HEK293 (cell line): Measurements from ENCODE around the gene HMX2.

Source experiments
- ATF2 ChIP-seq: fragments of 450-650 bp; formaldehyde crosslinking; IDR thresholded peaks from 2 replicates; pipeline ENCODE4 v1.5.1; 2016; ENCODE audit warnings: missing biosample characterization, missing genetic modification characterization, low read depth
- BCL11B ChIP-seq: fragments of 450-650 bp; formaldehyde crosslinking; IDR thresholded peaks from 2 replicates; pipeline ENCODE4 v1.5.1; 2016; ENCODE audit warnings: low read depth, missing biosample characterization, missing genetic modification characterization
- FEZF1 ChIP-seq: fragments of 450-650 bp; formaldehyde crosslinking; IDR thresholded peaks from 2 replicates; pipeline ENCODE4 v1.5.1; 2016; ENCODE audit warnings: missing biosample characterization, missing genetic modification characterization
- GLIS1 ChIP-seq: fragments of 450-650 bp; formaldehyde crosslinking; IDR thresholded peaks from 2 replicates; pipeline ENCODE4 v1.5.1; 2016; ENCODE audit warnings: missing biosample characterization, missing genetic modification characterization
- HIC1 ChIP-seq: fragments of 450-650 bp; formaldehyde crosslinking; IDR thresholded peaks from 2 replicates; pipeline ENCODE4 v1.5.1; 2016; ENCODE audit warnings: missing biosample characterization, missing genetic modification characterization
- KLF1 ChIP-seq: fragments of 450-650 bp; formaldehyde crosslinking; IDR thresholded peaks from 2 replicates; pipeline ENCODE4 v1.5.1; 2016; ENCODE audit warnings: missing biosample characterization, missing genetic modification characterization
- KLF10 ChIP-seq: fragments of 450-650 bp; IDR thresholded peaks from 2 replicates; pipeline ENCODE4 v1.5.1; 2018; ENCODE audit warnings: missing biosample characterization, mild to moderate bottlenecking, missing genetic modification characterization
- SALL2 ChIP-seq: fragments of 450-650 bp; formaldehyde crosslinking; IDR thresholded peaks from 2 replicates; pipeline ENCODE4 v1.5.0; 2017; ENCODE audit warnings: missing biosample characterization, mild to moderate bottlenecking, missing genetic modification characterization, borderline replicate concordance
- SP7 ChIP-seq: fragments of 450-650 bp; formaldehyde crosslinking; IDR thresholded peaks from 2 replicates; pipeline ENCODE4 v1.5.1; 2016; ENCODE audit warnings: missing biosample characterization, missing genetic modification characterization
- TSHZ1 ChIP-seq: fragments of 450-650 bp; formaldehyde crosslinking; IDR thresholded peaks from 2 replicates; pipeline ENCODE4 v1.5.1; 2016; ENCODE audit warnings: missing biosample characterization, missing genetic modification characterization, borderline replicate concordance
- ZBTB21 ChIP-seq: fragments of 450-650 bp; formaldehyde crosslinking; IDR thresholded peaks from 2 replicates; pipeline ENCODE4 v1.5.1; 2017; ENCODE audit warnings: missing biosample characterization, missing genetic modification characterization
- ZBTB7A ChIP-seq: fragments of 450-650 bp; formaldehyde crosslinking; IDR thresholded peaks from 2 replicates; pipeline ENCODE4 v1.5.1; 2016; ENCODE audit warnings: low read depth, missing biosample characterization, missing genetic modification characterization
- ZFHX2 ChIP-seq: fragments of 450-650 bp; formaldehyde crosslinking; conservative IDR thresholded peaks from 2 replicates; pipeline ENCODE4 v1.5.1; 2016; ENCODE audit warnings: missing biosample characterization, missing genetic modification characterization
- ZFP3 ChIP-seq: fragments of 450-650 bp; formaldehyde crosslinking; IDR thresholded peaks from 2 replicates; pipeline ENCODE4 v1.5.1; 2016; ENCODE audit warnings: low read depth, missing biosample characterization, missing genetic modification characterization
- ZNF239 ChIP-seq: fragments of 450-650 bp; formaldehyde crosslinking; IDR thresholded peaks from 2 replicates; pipeline ENCODE4 v1.5.1; 2016; ENCODE audit warnings: missing biosample characterization, missing genetic modification characterization
- ZNF302 ChIP-seq: fragments of 450-650 bp; formaldehyde crosslinking; IDR thresholded peaks from 2 replicates; pipeline ENCODE4 v1.5.1; 2016; ENCODE audit warnings: missing biosample characterization, missing genetic modification characterization, low read depth
- ZNF324 ChIP-seq: fragments of 450-650 bp; formaldehyde crosslinking; IDR thresholded peaks from 2 replicates; pipeline ENCODE4 v1.5.1; 2016; ENCODE audit warnings: missing biosample characterization, missing genetic modification characterization
- ZNF354C ChIP-seq: fragments of 450-650 bp; formaldehyde crosslinking; IDR thresholded peaks from 2 replicates; pipeline ENCODE4 v1.5.1; 2016; ENCODE audit warnings: missing biosample characterization, missing genetic modification characterization, low read depth, borderline replicate concordance
- ZNF366 ChIP-seq: fragments of 450-650 bp; formaldehyde crosslinking; conservative IDR thresholded peaks from 2 replicates; pipeline ENCODE4 v1.5.1; 2016; ENCODE audit warnings: missing biosample characterization, missing genetic modification characterization
- ZNF426 ChIP-seq: fragments of 450-650 bp; formaldehyde crosslinking; IDR thresholded peaks from 2 replicates; pipeline ENCODE4 v1.5.1; 2017; ENCODE audit warnings: missing biosample characterization, missing genetic modification characterization, mild to moderate bottlenecking, inconsistent platforms, moderate library complexity
- ZNF433 ChIP-seq: fragments of 450-650 bp; formaldehyde crosslinking; IDR thresholded peaks from 2 replicates; pipeline ENCODE4 v1.5.1; 2016; ENCODE audit warnings: missing biosample characterization, missing genetic modification characterization, low read depth
- ZNF473 ChIP-seq: fragments of 450-650 bp; formaldehyde crosslinking; IDR thresholded peaks from 2 replicates; pipeline ENCODE4 v1.5.1; 2017; ENCODE audit warnings: missing biosample characterization, missing genetic modification characterization
- ZNF529 ChIP-seq: fragments of 450-650 bp; formaldehyde crosslinking; IDR thresholded peaks from 2 replicates; pipeline ENCODE4 v1.5.1; 2017; ENCODE audit warnings: missing genetic modification characterization, missing biosample characterization; ENCODE audit not compliant: insufficient replicate concordance
- ZNF571 ChIP-seq: fragments of 450-650 bp; formaldehyde crosslinking; IDR thresholded peaks from 2 replicates; pipeline ENCODE4 v1.5.0; 2017; ENCODE audit warnings: missing biosample characterization, missing genetic modification characterization
- ZNF623 ChIP-seq: fragments of 450-650 bp; formaldehyde crosslinking; IDR thresholded peaks from 2 replicates; pipeline ENCODE4 v1.5.1; 2016; ENCODE audit warnings: missing biosample characterization, missing genetic modification characterization
- ZNF677 ChIP-seq: fragments of 450-650 bp; IDR thresholded peaks from 2 replicates; pipeline ENCODE4 v1.5.0; 2018; ENCODE audit warnings: missing biosample characterization, mild to moderate bottlenecking, missing genetic modification characterization, moderate library complexity
- ZNF76 ChIP-seq: fragments of 450-650 bp; formaldehyde crosslinking; IDR thresholded peaks from 2 replicates; pipeline ENCODE4; 2016; ENCODE audit warnings: low read depth, missing biosample characterization, missing genetic modification characterization, borderline replicate concordance
- ZSCAN16 ChIP-seq: fragments of 450-650 bp; formaldehyde crosslinking; IDR thresholded peaks from 2 replicates; pipeline ENCODE4 v1.5.1; 2016; ENCODE audit warnings: missing biosample characterization, missing genetic modification characterization
- ZSCAN23 ChIP-seq: fragments of 450-650 bp; formaldehyde crosslinking; IDR thresholded peaks from 2 replicates; pipeline ENCODE4 v1.5.1; 2016; ENCODE audit warnings: missing biosample characterization, missing genetic modification characterization
- ZXDB ChIP-seq: fragments of 450-650 bp; formaldehyde crosslinking; IDR thresholded peaks from 2 replicates; pipeline ENCODE4 v1.5.1; 2016; ENCODE audit warnings: missing biosample characterization, missing genetic modification characterization
- TF ChIP-seq, protein P1 (sequence below): fragments of 450-650 bp; formaldehyde crosslinking; IDR thresholded peaks from 2 replicates; pipeline ENCODE4 v1.5.1; 2016; ENCODE audit warnings: missing biosample characterization, missing genetic modification characterization
- TF ChIP-seq, protein P2 (sequence below): fragments of 450-650 bp; formaldehyde crosslinking; IDR thresholded peaks from 2 replicates; pipeline ENCODE4 v1.5.1; 2016; ENCODE audit warnings: missing biosample characterization, missing genetic modification characterization

The HMX2 gene

GRCh38 chr10:123134915-123135414, 13.0 kb upstream of the HMX2 start (continued):
- TF ChIP-seq, protein P1, sequence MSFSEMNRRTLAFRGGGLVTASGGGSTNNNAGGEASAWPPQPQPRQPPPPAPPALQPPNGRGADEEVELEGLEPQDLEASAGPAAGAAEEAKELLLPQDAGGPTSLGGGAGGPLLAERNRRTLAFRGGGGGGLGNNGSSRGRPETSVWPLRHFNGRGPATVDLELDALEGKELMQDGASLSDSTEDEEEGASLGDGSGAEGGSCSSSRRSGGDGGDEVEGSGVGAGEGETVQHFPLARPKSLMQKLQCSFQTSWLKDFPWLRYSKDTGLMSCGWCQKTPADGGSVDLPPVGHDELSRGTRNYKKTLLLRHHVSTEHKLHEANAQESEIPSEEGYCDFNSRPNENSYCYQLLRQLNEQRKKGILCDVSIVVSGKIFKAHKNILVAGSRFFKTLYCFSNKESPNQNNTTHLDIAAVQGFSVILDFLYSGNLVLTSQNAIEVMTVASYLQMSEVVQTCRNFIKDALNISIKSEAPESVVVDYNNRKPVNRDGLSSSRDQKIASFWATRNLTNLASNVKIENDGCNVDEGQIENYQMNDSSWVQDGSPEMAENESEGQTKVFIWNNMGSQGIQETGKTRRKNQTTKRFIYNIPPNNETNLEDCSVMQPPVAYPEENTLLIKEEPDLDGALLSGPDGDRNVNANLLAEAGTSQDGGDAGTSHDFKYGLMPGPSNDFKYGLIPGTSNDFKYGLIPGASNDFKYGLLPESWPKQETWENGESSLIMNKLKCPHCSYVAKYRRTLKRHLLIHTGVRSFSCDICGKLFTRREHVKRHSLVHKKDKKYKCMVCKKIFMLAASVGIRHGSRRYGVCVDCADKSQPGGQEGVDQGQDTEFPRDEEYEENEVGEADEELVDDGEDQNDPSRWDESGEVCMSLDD (tag by site-specific recombination) = peak; percentile 56; the same call in 1 of the 2 replicates
- TF ChIP-seq KLF1 (tag by site-specific recombination) = peak; percentile 43; the same call in 1 of the 2 replicates
- TF ChIP-seq ZBTB7A (tag by site-specific recombination) = no peak
- TF ChIP-seq ZNF426 (tag by site-specific recombination) = no peak
- TF ChIP-seq ZNF473 (tag by site-specific recombination) = no peak
- TF ChIP-seq ZNF239 (tag by site-specific recombination) = no peak
- no peak for TF ChIP-seq ZSCAN23
- no peak for TF ChIP-seq ZNF433 (tag by site-specific recombination)
- no peak for TF ChIP-seq ZFP3 (tag by site-specific recombination)
- 0 out of 2 replicates have a peak, but pooled peaks have one; percentile 27 for TF ChIP-seq TSHZ1 (tag by site-specific recombination)
- no peak for TF ChIP-seq ZNF302
- no peak for TF ChIP-seq ZNF677 (tag by site-specific recombination)
- TF ChIP-seq, protein P2, sequence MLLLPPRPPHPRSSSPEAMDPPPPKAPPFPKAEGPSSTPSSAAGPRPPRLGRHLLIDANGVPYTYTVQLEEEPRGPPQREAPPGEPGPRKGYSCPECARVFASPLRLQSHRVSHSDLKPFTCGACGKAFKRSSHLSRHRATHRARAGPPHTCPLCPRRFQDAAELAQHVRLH (tag by site-specific recombination) = no peak
- peak; percentile 92 for TF ChIP-seq GLIS1 (tag by site-specific recombination)
- no peak; the same call in 1 of the 2 replicates for TF ChIP-seq ZNF76
- no peak for TF ChIP-seq SALL2 (tag by site-specific recombination)
- no peak for TF ChIP-seq ZNF623 (tag by site-specific recombination)
- no peak for TF ChIP-seq ZNF571 (tag by site-specific recombination)
- peak; percentile 28; the same call in 1 of the 2 replicates for TF ChIP-seq KLF10 (tag by site-specific recombination)
- no peak for TF ChIP-seq FEZF1
- no peak for TF ChIP-seq ZNF529 (tag by site-specific recombination)
- TF ChIP-seq HIC1 (tag by site-specific recombination) = 0 out of 2 replicates have a peak, but pooled peaks have one; percentile 11
- no peak for TF ChIP-seq ZBTB21 (tag by site-specific recombination)
- TF ChIP-seq SP7 (tag by site-specific recombination) = peak; percentile 39
- no peak for TF ChIP-seq ZFHX2 (tag by site-specific recombination)
- no peak for TF ChIP-seq ATF2
- TF ChIP-seq ZNF324 (tag by site-specific recombination) = no peak
- no peak for TF ChIP-seq ZNF366 (tag by site-specific recombination)
- TF ChIP-seq ZXDB (tag by site-specific recombination) = peak; percentile 60
- TF ChIP-seq ZSCAN16 (tag by site-specific recombination) = no peak
- TF ChIP-seq BCL11B (tag by site-specific recombination) = no peak
- TF ChIP-seq ZNF354C (tag by site-specific recombination) = no peak
